NCI-H345 (cell line): ENCODE data around the gene UBE2D2.

Source experiments
- DNase-seq: peaks from one replicate; lab custom pipeline; 2025; lab: John Stamatoyannopoulos, UW

UBE2D2 gene

DNA sequence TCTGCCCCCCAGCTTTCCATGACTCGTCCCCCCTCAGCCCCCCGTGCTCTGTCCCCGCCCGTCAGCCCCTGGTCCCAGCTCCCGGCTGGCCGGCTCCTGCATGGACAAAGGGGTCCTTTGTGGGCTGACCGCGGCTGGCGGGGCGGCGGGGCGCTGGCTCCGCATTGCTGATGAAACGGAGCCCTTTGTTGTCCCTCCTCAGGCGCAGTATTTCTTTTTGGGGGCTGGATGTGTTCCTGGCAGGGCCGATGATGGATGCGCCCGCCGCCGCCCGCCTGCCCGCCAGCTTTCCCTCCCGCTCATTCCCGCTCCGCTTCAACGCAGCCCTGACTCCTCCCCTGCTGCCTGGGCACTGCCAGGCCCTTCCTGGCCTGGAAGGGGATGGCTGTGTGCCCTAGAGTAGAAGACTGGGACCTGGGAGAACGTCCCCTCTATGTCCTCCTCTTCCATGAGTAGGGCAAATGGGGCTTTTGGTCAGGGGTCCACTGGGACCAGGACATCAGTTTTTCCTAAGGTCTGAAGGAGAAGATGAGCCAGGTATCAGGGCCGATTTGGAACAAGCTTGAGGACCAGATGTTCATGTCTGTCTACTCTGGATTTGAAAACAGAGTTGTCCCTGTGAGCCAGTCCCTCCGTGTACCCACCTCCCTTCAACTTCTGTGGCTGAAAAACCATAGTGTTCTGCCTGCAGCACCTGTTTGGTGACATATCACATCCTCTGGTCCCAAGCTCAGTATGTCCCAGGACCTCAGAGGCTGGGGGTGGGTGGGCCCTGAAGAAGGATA is 116.0 kb downstream of the UBE2D2 start:
- DNase-seq: no peak
